Loucy (cell line): ENCODE data around the gene DHRS7B.

Experiments
- CTCF ChIP-seq: fragments of 200-600 bp; sonication (generic); conservative IDR thresholded peaks from 2 replicates; pipeline ENCODE4 v1.5.1; 2014; ENCODE audit warnings: mild to moderate bottlenecking, antibody characterized with exemption, low read length
- EZH2phosphoT487 ChIP-seq: fragments of 200-600 bp; IDR thresholded peaks from 2 replicates; pipeline ENCODE4 v1.6.1; 2018; ENCODE audit warnings: antibody characterized with exemption, mild to moderate bottlenecking, moderate library complexity, borderline replicate concordance

- TF ChIP-seq CTCF (no peak), EZH2phosphoT487 (no peak)
Observed at GRCh38 chr17:21201874-21202273, 75.1 kb downstream of the DHRS7B start.
